Measurements from ENCODE around the gene SLC15A2. TPM values are rescaled to one million over a fixed set of nuclear protein-coding genes. Genes with fewer than 3 reads are reported as not detected.

SLC15A2 gene
- total and polyA plus RNA-seq, 2 donors from 2014 or later: 9.0 to 21.8 TPM

DNA sequence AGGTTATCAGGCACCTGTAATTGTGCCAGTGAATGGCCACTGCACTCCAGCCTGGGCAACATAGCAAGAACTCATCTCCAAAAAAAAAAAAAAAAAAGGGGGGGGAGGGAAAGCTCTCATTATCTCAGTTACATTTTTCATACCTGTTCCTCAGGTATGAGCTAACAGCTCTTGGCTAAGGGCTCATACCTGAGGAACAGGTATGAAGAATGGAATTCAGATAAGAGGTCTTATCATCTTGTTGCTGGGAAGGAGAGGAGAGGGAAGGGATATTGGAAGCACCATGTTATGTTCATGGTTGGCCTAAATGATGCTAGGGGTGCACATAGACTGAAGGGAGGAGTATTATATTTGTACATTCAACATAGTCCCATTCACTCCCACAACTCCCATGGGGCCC is 2.6 kb downstream of the SLC15A2 start:
- intact Hi-C loops (cut with DNase I): no loop called here
- Histone ChIP-seq H3K36me3 (ENCODE audit: control insufficient read depth in 2 of 3, insufficient read depth in 3 of 3, low read length in 3 of 3) (peaks cover 0 to 6% (median 0%) of the 10 kb centered on the region in 3 donors), H3K9me3 (ENCODE audit: control insufficient read depth in 2 of 3, insufficient read depth in 1 of 3, low read length in 3 of 3) (no peaks in the 10 kb centered on the region), H3K4me3 (ENCODE audit: low read length in 3 of 3) (no peak overlapping the region), H3K27ac (ENCODE audit: low read depth in 2 of 2, low read length in 2 of 2) (no peak overlapping the region), H3K27me3 (ENCODE audit: control insufficient read depth, insufficient read depth, low read length) (no peaks in the 10 kb centered on the region), H3K4me1 (ENCODE audit: control insufficient read depth in 2 of 3, insufficient read depth in 2 of 3, low read depth in 1 of 3, low read length in 3 of 3) (peaks cover 0 to 5% (median 0%) of the 10 kb centered on the region in 3 donors), H3K9ac (ENCODE audit: low read length in 3 of 3) (no peak overlapping the region)
- no peak for FAIRE-seq
- TF ChIP-seq, protein P1, sequence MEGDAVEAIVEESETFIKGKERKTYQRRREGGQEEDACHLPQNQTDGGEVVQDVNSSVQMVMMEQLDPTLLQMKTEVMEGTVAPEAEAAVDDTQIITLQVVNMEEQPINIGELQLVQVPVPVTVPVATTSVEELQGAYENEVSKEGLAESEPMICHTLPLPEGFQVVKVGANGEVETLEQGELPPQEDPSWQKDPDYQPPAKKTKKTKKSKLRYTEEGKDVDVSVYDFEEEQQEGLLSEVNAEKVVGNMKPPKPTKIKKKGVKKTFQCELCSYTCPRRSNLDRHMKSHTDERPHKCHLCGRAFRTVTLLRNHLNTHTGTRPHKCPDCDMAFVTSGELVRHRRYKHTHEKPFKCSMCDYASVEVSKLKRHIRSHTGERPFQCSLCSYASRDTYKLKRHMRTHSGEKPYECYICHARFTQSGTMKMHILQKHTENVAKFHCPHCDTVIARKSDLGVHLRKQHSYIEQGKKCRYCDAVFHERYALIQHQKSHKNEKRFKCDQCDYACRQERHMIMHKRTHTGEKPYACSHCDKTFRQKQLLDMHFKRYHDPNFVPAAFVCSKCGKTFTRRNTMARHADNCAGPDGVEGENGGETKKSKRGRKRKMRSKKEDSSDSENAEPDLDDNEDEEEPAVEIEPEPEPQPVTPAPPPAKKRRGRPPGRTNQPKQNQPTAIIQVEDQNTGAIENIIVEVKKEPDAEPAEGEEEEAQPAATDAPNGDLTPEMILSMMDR (IDR thresholded peaks at IDR 0.05; ENCODE audit: borderline replicate concordance, extremely low read depth, insufficient read depth): no peak
- no peak for DNase-seq

DNA sequence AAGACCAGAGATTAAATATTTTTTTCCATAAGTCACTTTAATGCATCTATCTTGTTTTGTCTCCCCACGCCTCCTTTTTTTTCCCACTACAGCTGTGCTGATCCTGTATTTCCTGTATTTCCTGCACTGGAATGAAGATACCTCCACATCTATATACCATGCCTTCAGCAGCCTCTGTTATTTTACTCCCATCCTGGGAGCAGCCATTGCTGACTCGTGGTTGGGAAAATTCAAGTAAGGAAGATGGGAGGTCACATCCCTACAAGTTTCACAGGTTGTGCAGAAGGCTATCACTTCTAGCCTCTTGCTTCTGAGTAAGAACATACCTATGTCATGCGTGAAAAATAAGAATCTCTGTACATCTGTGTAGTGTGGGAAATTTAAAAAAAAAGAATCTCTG is 3.1 kb downstream of the SLC15A2 start:
- TF ChIP-seq, protein P1 (IDR thresholded peaks at IDR 0.05; ENCODE audit: borderline replicate concordance, extremely low read depth, insufficient read depth): no peak
- Histone ChIP-seq H3K4me3 (ENCODE audit: low read length in 3 of 3) (no peak overlapping the region), H3K9me3 (ENCODE audit: control insufficient read depth in 2 of 3, insufficient read depth in 1 of 3, low read length in 3 of 3) (no peaks in the 10 kb centered on the region), H3K9ac (ENCODE audit: low read length in 3 of 3) (no peak overlapping the region), H3K27ac (ENCODE audit: low read depth in 2 of 2, low read length in 2 of 2) (no peak overlapping the region), H3K36me3 (ENCODE audit: control insufficient read depth in 2 of 3, insufficient read depth in 3 of 3, low read length in 3 of 3) (peaks cover 0 to 6% (median 0%) of the 10 kb centered on the region in 3 donors), H3K4me1 (ENCODE audit: control insufficient read depth in 2 of 3, insufficient read depth in 2 of 3, low read depth in 1 of 3, low read length in 3 of 3) (peaks cover 0 to 5% (median 0%) of the 10 kb centered on the region in 3 donors), H3K27me3 (ENCODE audit: control insufficient read depth, insufficient read depth, low read length) (no peaks in the 10 kb centered on the region)
- FAIRE-seq (no peak), DNase-seq (no peak)
- intact Hi-C loops (cut with DNase I): no loop called here

DNA sequence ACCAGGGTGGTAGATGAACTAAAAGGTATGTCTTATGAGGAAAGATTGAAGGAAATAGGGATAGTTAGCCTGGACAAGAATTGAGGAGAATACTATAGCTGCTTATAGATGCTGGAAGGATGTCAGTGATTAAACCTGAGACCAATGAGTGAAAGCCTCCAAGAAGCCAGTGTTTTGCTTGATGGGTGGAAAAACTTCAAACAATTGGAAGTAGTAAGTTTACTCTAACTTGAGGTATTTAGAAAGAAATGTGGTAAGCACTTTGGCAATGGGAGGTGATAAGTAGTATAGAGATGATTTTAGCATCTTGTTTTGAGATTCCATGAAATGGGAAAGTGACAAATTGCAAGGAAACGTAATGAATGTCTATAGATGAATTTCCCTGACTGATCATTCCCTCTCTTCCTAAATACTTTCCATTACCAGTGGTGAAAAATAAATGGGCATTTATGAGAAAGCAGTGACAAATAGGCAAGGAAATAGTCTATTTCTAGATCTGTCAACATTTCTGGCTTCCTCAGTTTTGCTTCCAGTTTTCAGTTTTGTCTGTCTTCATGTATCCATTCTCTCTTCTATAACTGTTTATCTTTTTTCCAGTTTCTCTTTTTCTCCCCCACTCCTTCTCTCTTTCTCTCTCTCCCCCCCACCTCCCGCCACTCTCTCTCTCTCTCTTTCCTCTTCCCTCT is 19.2 kb downstream of the SLC15A2 start:
- Histone ChIP-seq H3K9ac (ENCODE audit: low read length in 3 of 3) (no peak overlapping the region), H3K4me1 (ENCODE audit: control insufficient read depth in 2 of 3, insufficient read depth in 2 of 3, low read depth in 1 of 3, low read length in 3 of 3) (no peaks in the 10 kb centered on the region), H3K36me3 (ENCODE audit: control insufficient read depth in 2 of 3, insufficient read depth in 3 of 3, low read length in 3 of 3) (peaks cover 0 to 2% (median 0%) of the 10 kb centered on the region in 3 donors), H3K27ac (ENCODE audit: low read depth in 2 of 2, low read length in 2 of 2) (no peak overlapping the region), H3K27me3 (ENCODE audit: control insufficient read depth, insufficient read depth, low read length) (no peaks in the 10 kb centered on the region), H3K9me3 (ENCODE audit: control insufficient read depth in 2 of 3, insufficient read depth in 1 of 3, low read length in 3 of 3) (no peaks in the 10 kb centered on the region), H3K4me3 (ENCODE audit: low read length in 3 of 3) (no peak overlapping the region)
- DNase-seq (no peak), FAIRE-seq (no peak)
- TF ChIP-seq, protein P1 (IDR thresholded peaks at IDR 0.05; ENCODE audit: borderline replicate concordance, extremely low read depth, insufficient read depth): no peak
- intact Hi-C loops (cut with DNase I): no loop called here
